22Rv1 (cell line): Measurements from ENCODE around the gene HAND1.
"Not testable (repeated sequence)": the region's sequence is repeated elsewhere in the genome, so short reads cannot be mapped to it uniquely, and the experiment has no call there.

Source experiments
- H3K27ac ChIP-seq: fragments of 450-650 bp; 2 replicates; pipeline ENCODE4 v1.5.1; 2017
- CTCF ChIP-seq: fragments of 450-650 bp; IDR thresholded peaks from 2 replicates; pipeline ENCODE4 v1.5.1; 2017; ENCODE audit warnings: mild to moderate bottlenecking
- ZFX ChIP-seq: fragments of 450-650 bp; IDR thresholded peaks from 2 replicates; pipeline ENCODE4 v1.6.1; 2017; ENCODE audit warnings: antibody characterized with exemption, borderline replicate concordance

Gene HAND1

DNA sequence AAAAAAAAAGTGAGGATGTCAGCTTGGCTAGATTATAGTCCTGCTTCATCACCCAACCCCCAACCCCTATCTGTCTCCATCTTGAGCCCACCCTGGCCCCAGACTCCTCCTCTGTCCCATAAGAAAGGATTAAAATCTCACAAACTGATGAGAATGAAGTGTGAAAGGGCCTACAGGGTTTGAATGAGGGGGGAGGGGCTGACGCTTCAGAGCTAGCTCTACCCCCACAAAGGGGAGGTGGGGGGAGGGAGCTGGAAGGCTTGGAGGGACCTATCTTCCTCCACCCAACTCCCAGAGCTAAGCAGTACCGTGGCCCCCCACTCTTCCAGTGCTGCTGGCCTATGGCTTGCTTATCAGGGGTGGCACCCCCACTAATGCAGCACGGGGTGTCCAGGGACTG is 43.7 kb upstream of the HAND1 start:
- TF ChIP-seq ZFX (no peak), CTCF (no peak)
- H3K27ac ChIP-seq: no peak overlapping the region

DNA sequence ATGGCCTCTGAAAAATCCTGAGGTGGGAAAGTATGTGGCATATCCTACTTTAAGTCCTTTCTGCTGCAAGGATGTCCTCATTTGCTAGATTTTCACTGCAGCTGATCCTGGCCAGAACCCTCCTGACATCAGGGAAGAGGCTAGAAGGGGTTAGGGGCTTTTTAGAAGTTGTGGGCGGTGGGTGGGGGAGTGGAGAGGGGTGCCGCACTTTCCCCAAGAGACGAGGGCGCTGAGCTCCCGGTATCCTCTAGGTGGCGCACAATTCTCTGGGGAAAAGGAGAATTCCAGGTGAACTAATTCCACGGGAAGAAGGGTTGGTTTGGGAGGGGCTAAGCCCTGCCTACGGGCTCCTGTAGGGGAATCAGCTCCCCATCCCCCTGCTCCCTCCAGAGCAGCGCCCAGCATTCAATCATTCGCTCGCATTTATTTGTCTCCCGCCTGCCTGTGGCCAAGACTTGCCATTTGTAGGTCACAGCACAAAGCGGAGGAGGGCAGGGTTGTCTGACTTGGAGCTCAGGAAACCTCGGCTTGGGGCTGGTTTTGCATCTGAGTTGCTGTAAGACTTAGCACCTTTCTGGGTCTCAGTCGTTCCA is 42.9 kb upstream of the HAND1 start:
- TF ChIP-seq CTCF (peak; percentile 90), ZFX (no peak)
- H3K27ac ChIP-seq: no peak overlapping the region

DNA sequence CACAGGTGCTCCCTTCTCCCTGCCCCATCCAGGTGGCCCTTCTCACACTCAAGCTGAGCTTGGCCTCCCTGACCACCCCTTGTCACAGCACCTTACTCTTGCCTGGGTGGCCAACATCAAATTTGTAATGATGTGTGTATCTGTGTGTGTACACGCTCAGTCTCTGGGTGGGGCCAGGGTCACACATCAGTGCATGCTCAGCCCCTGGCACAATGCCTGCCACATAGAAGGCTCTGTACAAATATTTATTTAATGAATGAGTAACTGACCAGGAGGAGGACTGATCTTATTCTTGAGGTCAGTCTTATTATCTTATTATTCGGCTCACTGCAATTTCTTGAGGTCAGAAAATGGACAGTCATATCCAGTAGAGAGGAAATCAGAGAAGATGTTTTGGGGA is 41.3 kb upstream of the HAND1 start:
- H3K27ac ChIP-seq: no peak overlapping the region
- no peak for TF ChIP-seq ZFX
- TF ChIP-seq CTCF: no peak

DNA sequence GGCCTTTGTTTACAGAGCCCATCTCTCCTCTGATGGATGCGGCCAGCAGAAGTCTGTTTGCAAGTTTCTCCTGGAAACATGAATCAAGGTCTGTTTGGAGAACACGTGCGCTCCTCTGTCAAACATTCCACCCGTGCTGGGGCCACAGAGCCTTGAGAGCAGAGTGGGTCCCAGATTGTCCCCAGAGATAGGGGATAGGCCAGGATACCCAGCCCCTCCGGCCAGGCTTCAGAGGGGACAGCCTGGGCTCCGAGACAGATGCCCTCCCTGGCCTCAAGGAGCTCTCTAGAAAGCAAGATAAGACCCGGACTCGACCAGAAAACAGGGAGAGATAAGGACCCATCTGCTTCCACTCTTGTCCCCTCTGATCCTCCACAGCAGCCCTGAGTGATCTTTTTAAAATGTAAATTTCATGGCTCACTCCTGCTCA is 40.4 kb upstream of the HAND1 start:
- TF ChIP-seq ZFX (no peak), CTCF (no peak)
- H3K27ac ChIP-seq: no peak overlapping the region

GRCh38 chr5:154517810-154518437 is 39.9 kb upstream of the HAND1 start:
- TF ChIP-seq CTCF: no peak
- no peak for TF ChIP-seq ZFX
- H3K27ac ChIP-seq: no peak overlapping the region

DNA sequence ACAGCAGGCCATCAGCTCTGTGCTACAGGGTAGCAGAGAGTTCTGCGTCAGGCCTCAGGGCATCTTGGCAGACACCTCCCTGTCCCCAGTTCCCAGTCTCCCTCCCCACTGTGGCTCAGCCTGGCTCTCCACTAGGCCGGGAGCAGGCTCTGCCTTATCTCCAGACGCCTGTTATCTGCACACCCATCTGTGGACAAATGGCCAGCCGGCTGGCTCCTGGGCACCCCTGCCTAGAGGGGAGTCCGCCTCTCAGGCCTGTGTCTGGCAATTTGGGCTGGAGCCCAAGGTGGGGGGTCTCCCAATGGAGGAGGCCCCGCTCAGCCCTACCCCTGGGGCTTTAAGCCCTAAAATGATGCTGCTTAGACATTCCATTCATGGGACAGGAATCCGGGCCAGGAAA is 39.2 kb upstream of the HAND1 start:
- H3K27ac ChIP-seq: no peak overlapping the region
- no peak for TF ChIP-seq ZFX
- no peak for TF ChIP-seq CTCF

- TF ChIP-seq ZFX (no peak), CTCF (no peak)
- H3K27ac ChIP-seq: no peak overlapping the region
These were observed 38.4 kb upstream of the HAND1 start for GRCh38 chr5:154516475-154516874.

DNA sequence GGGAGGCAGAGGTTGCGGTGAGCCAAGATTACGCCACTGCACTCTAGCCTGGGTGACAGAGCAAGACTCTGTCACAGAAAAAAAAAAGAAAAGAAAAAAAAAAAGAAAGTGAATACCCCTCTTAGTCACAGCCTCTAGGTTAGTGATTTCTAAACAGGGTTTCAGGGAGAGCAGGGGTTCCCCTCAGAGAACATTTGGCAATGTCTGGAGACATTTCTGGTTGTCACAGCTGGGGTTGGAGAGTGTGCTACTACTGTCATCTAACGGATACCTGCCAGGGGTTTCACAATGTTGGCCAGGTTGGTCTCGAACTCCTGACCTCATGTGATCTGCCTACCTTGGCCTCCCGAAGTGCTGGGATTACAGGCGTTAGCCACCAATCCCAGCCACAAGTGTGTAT is 37.5 kb upstream of the HAND1 start:
- H3K27ac ChIP-seq: not testable (repeated sequence)
